OCI-LY3 (cell line): ENCODE measurements around the gene NEU1.
"Not testable (repeated sequence)": the region's sequence is repeated elsewhere in the genome, so short reads cannot be mapped to it uniquely, and the experiment has no call there.

Experiments used
- EZH2phosphoT487 ChIP-seq: fragments of 200-600 bp; shearing (Covaris generic); IDR thresholded peaks from 2 replicates; pipeline ENCODE4 v1.6.1; 2018; ENCODE audit warnings: antibody characterized with exemption, mixed run types, low read depth
- TF ChIP-seq, protein P1 (sequence below): fragments of 200-600, 300-600 bp; sonication (generic); IDR thresholded peaks from 2 replicates; pipeline ENCODE4 v1.5.1; 2014; ENCODE audit warnings: antibody characterized with exemption, low read length, low read depth

DNA sequence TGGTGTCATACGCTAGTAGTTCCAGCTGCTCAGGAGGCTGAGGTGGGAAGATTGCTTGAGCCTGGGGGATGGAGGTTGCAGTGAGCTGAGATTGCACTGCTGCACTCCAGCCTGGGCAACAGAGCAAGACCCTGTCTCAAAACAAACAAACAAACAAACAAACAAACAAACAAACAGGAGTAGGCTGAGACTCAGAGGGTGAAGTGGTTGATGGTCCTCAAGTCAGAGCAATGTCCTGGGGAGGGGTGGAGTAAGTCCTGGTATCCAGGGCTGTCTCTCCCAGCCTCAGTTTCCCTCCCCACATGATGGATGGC lies 6.0 kb upstream of the NEU1 start:
- TF ChIP-seq, protein P1, sequence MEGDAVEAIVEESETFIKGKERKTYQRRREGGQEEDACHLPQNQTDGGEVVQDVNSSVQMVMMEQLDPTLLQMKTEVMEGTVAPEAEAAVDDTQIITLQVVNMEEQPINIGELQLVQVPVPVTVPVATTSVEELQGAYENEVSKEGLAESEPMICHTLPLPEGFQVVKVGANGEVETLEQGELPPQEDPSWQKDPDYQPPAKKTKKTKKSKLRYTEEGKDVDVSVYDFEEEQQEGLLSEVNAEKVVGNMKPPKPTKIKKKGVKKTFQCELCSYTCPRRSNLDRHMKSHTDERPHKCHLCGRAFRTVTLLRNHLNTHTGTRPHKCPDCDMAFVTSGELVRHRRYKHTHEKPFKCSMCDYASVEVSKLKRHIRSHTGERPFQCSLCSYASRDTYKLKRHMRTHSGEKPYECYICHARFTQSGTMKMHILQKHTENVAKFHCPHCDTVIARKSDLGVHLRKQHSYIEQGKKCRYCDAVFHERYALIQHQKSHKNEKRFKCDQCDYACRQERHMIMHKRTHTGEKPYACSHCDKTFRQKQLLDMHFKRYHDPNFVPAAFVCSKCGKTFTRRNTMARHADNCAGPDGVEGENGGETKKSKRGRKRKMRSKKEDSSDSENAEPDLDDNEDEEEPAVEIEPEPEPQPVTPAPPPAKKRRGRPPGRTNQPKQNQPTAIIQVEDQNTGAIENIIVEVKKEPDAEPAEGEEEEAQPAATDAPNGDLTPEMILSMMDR = not testable (repeated sequence)
- not testable (repeated sequence) for TF ChIP-seq EZH2phosphoT487
